Endothelial cell of umbilical vein (primary cell): ENCODE results near the gene HCAR1. TPM values are rescaled to one million over a fixed set of nuclear protein-coding genes. Genes with fewer than 3 reads are reported as not detected.

Experiments
- BruUV-seq: library from RNA; stranded (reverse); fragments of 400-500 nt; replicated peaks from 2 replicates; lab custom pipeline; 2021; lab: Mats Ljungman, UMichigan
- CTCF ChIA-PET: fragments of 300-600, 350-600 bp; sonication (Branson Sonifier 250); formaldehyde crosslinking; loops from one replicate; lab custom pipeline; 2021; ENCODE audit warnings: antibody characterized with exemption, inconsistent platforms; lab: Charles Lee
- POLR2A ChIA-PET: fragments of 300-600, 350-600 bp; sonication (Branson Sonifier 250); formaldehyde crosslinking; loops from one replicate; lab custom pipeline; 2021; ENCODE audit warnings: antibody characterized with exemption, inconsistent platforms; lab: Charles Lee
- DNase-seq: peaks from one replicate; pipeline ENCODE4 v3.0.0-alpha.2; 2011; ENCODE audit warnings: low read depth, low spot score
- FAIRE-seq: peaks from 2 replicates; lab custom pipeline; 2011; peaks lifted over from hg19 to GRCh38; lab: Jason Lieb, UNC
- H2AFZ ChIP-seq: 2 replicates; pipeline ENCODE4 v1.6.0; 2012; ENCODE audit warnings: low read depth, low read length, control low read depth, inconsistent platforms
- H3K27ac ChIP-seq: 2 replicates; pipeline ENCODE4 v1.5.1; 2011; ENCODE audit warnings: low read depth, mild to moderate bottlenecking, control low read depth, low read length, moderate library complexity; ENCODE audit not compliant: insufficient read depth
- H3K27me3 ChIP-seq, 2 experiments: 2 replicates each; pipeline versions ENCODE4 v1.6.0 to v1.6.1; 2011; ENCODE audit warnings: low read length in 2 of 2, mixed read lengths in 1 of 2; ENCODE audit not compliant: control insufficient read depth in 2 of 2, insufficient read depth in 2 of 2
- H3K36me3 ChIP-seq, 2 experiments: 2 replicates in 1 of 2; 3 replicates in 1 of 2; pipeline ENCODE4 v1.5.1; 2011; ENCODE audit warnings: low read length in 2 of 2, mild to moderate bottlenecking in 1 of 2, moderate library complexity in 1 of 2; ENCODE audit not compliant: control insufficient read depth in 2 of 2, insufficient read depth in 2 of 2; ENCODE audit errors: extremely low read depth in 1 of 2
- H3K4me1 ChIP-seq: 3 replicates; pipeline ENCODE4 v1.5.1; 2011; ENCODE audit warnings: mild to moderate bottlenecking, low read length; ENCODE audit not compliant: control insufficient read depth, insufficient read depth; ENCODE audit errors: extremely low read depth
- H3K4me2 ChIP-seq: 2 replicates; pipeline ENCODE4 v1.6.1; 2011; ENCODE audit warnings: low read length, control low read depth, mixed read lengths; ENCODE audit not compliant: insufficient read depth
- H3K4me3 ChIP-seq, 3 experiments: fragments of 200-600 bp in 1 of 3; sonication (generic), shearing (Covaris generic) in 1 of 3; replicated peaks in 1 of 3; 2 replicates each; pipeline ENCODE4 v1.5.1; 2011 to 2016; ENCODE audit warnings: control low read depth in 3 of 3, low read length in 3 of 3, mild to moderate bottlenecking in 2 of 3, inconsistent platforms in 1 of 3, low read depth in 1 of 3, moderate library complexity in 1 of 3; ENCODE audit not compliant: insufficient read depth in 1 of 3
- H3K79me2 ChIP-seq: 2 replicates; pipeline ENCODE4 v1.6.0; 2012; ENCODE audit warnings: low read length, inconsistent platforms; ENCODE audit not compliant: control insufficient read depth, insufficient read depth
- H3K9ac ChIP-seq: replicated peaks from 2 replicates; pipeline ENCODE3; 2011; ENCODE audit warnings: low read length, control low read depth; ENCODE audit not compliant: insufficient read depth; ENCODE audit errors: extremely low read depth
- H3K9me1 ChIP-seq: replicated peaks from 3 replicates; pipeline ENCODE4 v1.6.0; 2011; ENCODE audit warnings: mild to moderate bottlenecking, low read length; ENCODE audit not compliant: control insufficient read depth, insufficient read depth; ENCODE audit errors: extremely low read depth
- H3K9me3 ChIP-seq: replicated peaks from 2 replicates; pipeline ENCODE4 v1.5.1; 2012; ENCODE audit warnings: low read length, inconsistent platforms; ENCODE audit not compliant: control insufficient read depth, insufficient read depth
- H4K20me1 ChIP-seq: replicated peaks from 2 replicates; pipeline ENCODE3; 2011; ENCODE audit warnings: mild to moderate bottlenecking, low read length; ENCODE audit not compliant: control insufficient read depth, insufficient read depth; ENCODE audit errors: extremely low read depth
- EZH2 ChIP-seq: IDR thresholded peaks from 2 replicates; pipeline ENCODE4 v1.6.1; 2012; ENCODE audit warnings: borderline replicate concordance, low read depth, mild to moderate bottlenecking, moderate library complexity, low read length, inconsistent platforms; ENCODE audit not compliant: severe bottlenecking
- FOS ChIP-seq: IDR thresholded peaks from 2 replicates; pipeline ENCODE4 v1.6.1; 2011; ENCODE audit warnings: mild to moderate bottlenecking, low read length, moderate library complexity, borderline replicate concordance; ENCODE audit not compliant: insufficient read depth
- GATA2 ChIP-seq: IDR thresholded peaks from 2 replicates; pipeline ENCODE4 v1.7.0; 2011; ENCODE audit warnings: low read depth, mild to moderate bottlenecking, moderate library complexity, mixed read lengths, low read length; ENCODE audit not compliant: insufficient read length, insufficient read depth
- JUN ChIP-seq: IDR thresholded peaks from 2 replicates; pipeline ENCODE4 v1.6.1; 2011; ENCODE audit warnings: borderline replicate concordance, low read depth; ENCODE audit not compliant: insufficient read length, insufficient read depth
- MYC ChIP-seq: IDR thresholded peaks from one replicate; pipeline ENCODE4 v1.6.1; 2011; ENCODE audit warnings: mild to moderate bottlenecking, low read depth, low read length
- POLR2A ChIP-seq: IDR thresholded peaks from 2 replicates; pipeline ENCODE4 v1.6.1; 2012; ENCODE audit warnings: low read depth, mild to moderate bottlenecking, control low read depth, low read length
- POLR2AphosphoS5 ChIP-seq: IDR thresholded peaks from 2 replicates; pipeline ENCODE4 v1.6.1; 2012; ENCODE audit warnings: low read depth, mild to moderate bottlenecking, control low read depth, low read length, moderate library complexity; ENCODE audit not compliant: insufficient read depth
- dilution Hi-C: fragments of 300-500 bp; cut with MboI; formaldehyde crosslinking; loops from one replicate; pipeline ENCODE4 v1.15.0; 2019; ENCODE audit warnings: low sequenced_read_pairs; ENCODE audit not compliant: extremely low pct_ligation_motif_present
- intact Hi-C: fragments of 100-400 bp; cut with micrococcal nuclease; formaldehyde crosslinking; loops from one replicate; pipeline ENCODE4 v1.10.0; 2022
- polyA plus RNA-seq, 4 experiments: library from polyadenylated mRNA; depleted of rRNA in 3 of 4; stranded (reverse) in 3 of 4; unstranded in 1 of 4; fragments of >200 nt; gene quantifications; 2 replicates each; pipeline versions ENCODE4 v1.2.1 to v1.2.3, GENCODE V29; 2011 to 2012; ENCODE audit warnings: missing spikeins in 1 of 4
- total RNA-seq: library from RNA; stranded (reverse); gene quantifications from 2 replicates; pipeline ENCODE4 v1.2.3, GENCODE V29; 2021

Gene HCAR1
- total and polyA plus RNA-seq, 2 donors (not counting 3 experiments of a cell fraction or from before 2014, with no cell fraction given): 0.04 TPM; not detected in 1

DNA sequence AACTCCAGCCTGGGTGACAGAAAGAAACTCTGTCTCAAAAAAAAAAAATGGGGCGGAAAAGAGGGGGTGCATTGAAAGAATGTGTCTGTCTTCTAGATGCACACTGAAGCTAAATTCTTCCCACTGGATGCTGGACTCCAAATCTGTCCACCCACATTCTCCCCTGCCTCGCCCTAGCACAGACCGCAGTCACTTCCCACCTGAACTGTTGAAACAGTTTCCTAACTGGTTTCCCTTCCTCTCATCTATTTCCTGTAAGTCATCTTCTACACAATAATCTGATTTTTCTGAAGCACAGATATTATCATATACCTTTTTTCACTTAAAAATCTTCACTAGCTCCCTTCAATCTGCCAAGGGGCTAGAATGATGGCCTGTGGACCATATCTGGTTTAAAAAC lies 1.5 kb upstream of the HCAR1 start:
- Histone ChIP-seq H3K9me3 (no peaks in the 10 kb centered on the region), H4K20me1 (no peaks in the 10 kb centered on the region), H3K9me1 (no peaks in the 10 kb centered on the region), H3K9ac (no peak overlapping the region), H3K79me2 (no peaks in the 10 kb centered on the region), H2AFZ (no peak overlapping the region), H3K27ac (no peak overlapping the region), H3K27me3 (no peaks in the 10 kb centered on the region), H3K36me3 (no peaks in the 10 kb centered on the region), H3K4me3 (no peak overlapping the region), H3K4me2 (no peak overlapping the region), H3K4me1 (no peaks in the 10 kb centered on the region)
- ChIA-PET POLR2A (interaction anchor here (0.6 kb wide), 1 partner anchor 100 kb away, joined by 3 read pairs; no protein-coding TSS in a partner anchor), CTCF (interaction anchor here (2.2 kb wide), 1 partner anchor 94 kb away, joined by 13 read pairs; no protein-coding TSS in a partner anchor)
- TF ChIP-seq GATA2 (no peak), FOS (no peak), JUN (no peak), EZH2 (no peak), POLR2AphosphoS5 (no peak), POLR2A (no peak), MYC (no peak)
- no TSS peak for BruUV-seq
- dilution Hi-C loops: no loop called here
- DNase-seq (no peak), FAIRE-seq (no peak)
- intact Hi-C loops: no loop called here

DNA sequence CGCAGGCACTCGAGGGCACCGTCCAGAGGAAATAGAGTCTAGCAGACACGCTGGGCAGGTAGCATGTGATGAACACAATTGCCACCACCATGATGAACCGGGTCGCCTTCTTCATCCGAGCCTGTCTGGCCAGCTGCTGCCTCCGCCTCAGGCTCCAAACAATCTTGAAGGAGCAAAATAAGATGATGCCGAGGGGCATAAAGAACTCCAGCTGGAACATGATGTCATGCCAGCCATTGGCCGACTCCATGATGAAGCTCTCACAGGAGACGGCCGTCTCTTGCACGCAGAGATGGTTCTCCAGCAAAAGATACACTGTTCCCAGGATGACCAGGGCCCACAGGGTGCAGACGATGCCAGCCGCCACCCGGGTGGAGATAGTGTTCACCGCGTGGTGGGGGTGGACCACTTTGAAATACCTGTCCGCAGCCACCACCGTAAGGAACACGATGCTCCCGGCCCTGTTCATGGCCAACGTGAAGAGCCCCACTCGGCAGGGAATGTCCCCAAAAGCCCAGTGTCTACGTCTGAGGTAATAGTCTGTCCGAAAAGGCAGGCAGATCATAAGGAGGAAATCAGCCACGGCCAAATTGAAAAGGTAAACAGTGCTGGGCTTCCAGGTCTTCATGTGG lies 945 bp downstream of the HCAR1 start:
- Histone ChIP-seq H2AFZ (no peak overlapping the region), H3K4me2 (no peak overlapping the region), H3K9ac (no peak overlapping the region), H4K20me1 (no peaks in the 10 kb centered on the region), H3K79me2 (no peaks in the 10 kb centered on the region), H3K27ac (no peak overlapping the region), H3K27me3 (no peaks in the 10 kb centered on the region), H3K4me3 (no peak overlapping the region), H3K36me3 (no peaks in the 10 kb centered on the region), H3K4me1 (peaks cover 15% of the 10 kb centered on the region), H3K9me1 (no peaks in the 10 kb centered on the region), H3K9me3 (no peaks in the 10 kb centered on the region)
- DNase-seq: no peak
- BruUV-seq: no TSS peak
- ChIA-PET POLR2A (no interaction called here), CTCF (interaction anchor here (1.2 to 2.2 kb wide), 2 partner anchors 92 kb away, joined by 4 to 13 read pairs; no protein-coding TSS in a partner anchor)
- no peak for FAIRE-seq
- intact Hi-C loops: no loop called here
- dilution Hi-C loops: no loop called here
- TF ChIP-seq POLR2A (no peak), POLR2AphosphoS5 (no peak), FOS (no peak)
